Keratinocyte (primary cell): ENCODE measurements around the gene RRBP1.

Source experiments
- EZH2 ChIP-seq: IDR thresholded peaks from one replicate; pipeline ENCODE4 v1.6.1; 2012; ENCODE audit warnings: inconsistent platforms, mild to moderate bottlenecking, low read length, moderate library complexity
- TF ChIP-seq, protein P1 (sequence below), 3 experiments: IDR thresholded peaks in 1 of 3; conservative IDR thresholded peaks in 1 of 3; optimal IDR thresholded peaks in 1 of 3; 2 replicates in 2 of 3; 3 replicates in 1 of 3; pipeline versions ENCODE3 to v1.5.1; 2011; ENCODE audit warnings: low read length in 3 of 3, mild to moderate bottlenecking in 3 of 3, moderate library complexity in 2 of 3, control low read depth in 1 of 3, inconsistent platforms in 1 of 3; ENCODE audit not compliant: insufficient read depth in 2 of 3; ENCODE audit errors: extremely low read depth in 1 of 3

DNA sequence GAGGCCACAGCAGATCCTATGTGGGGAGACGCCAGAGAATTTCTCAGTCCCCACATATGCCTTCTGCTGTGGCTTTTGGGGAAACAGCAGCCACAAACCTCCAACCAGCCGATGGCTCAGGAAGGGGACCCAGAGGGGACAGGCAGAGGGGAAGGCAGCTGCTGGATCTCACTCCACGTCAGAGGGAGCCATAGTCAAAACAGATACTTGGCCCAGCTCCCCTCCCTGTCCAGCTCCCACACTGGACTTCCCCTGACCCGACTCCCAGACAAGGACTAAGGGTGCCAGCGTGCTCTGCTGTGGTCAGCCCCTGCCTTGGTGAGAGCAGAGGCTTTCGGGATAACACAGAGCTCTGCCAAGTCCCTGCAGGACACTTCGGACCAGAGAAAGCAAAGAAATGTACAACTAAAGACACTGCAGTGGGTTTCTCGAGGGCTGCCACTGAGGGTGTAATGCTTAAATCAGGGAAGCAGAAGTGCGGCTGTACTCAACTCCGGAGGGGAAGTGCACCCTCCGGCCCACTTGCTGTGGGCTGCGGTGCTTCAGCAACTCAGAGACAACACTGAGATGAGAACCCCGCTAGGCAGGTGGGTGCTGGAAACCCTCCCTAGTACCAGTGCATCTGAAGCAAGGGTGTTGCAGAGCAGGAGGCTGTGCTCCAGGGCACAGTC lies 47.2 kb downstream of the RRBP1 start:
- TF ChIP-seq, protein P1, sequence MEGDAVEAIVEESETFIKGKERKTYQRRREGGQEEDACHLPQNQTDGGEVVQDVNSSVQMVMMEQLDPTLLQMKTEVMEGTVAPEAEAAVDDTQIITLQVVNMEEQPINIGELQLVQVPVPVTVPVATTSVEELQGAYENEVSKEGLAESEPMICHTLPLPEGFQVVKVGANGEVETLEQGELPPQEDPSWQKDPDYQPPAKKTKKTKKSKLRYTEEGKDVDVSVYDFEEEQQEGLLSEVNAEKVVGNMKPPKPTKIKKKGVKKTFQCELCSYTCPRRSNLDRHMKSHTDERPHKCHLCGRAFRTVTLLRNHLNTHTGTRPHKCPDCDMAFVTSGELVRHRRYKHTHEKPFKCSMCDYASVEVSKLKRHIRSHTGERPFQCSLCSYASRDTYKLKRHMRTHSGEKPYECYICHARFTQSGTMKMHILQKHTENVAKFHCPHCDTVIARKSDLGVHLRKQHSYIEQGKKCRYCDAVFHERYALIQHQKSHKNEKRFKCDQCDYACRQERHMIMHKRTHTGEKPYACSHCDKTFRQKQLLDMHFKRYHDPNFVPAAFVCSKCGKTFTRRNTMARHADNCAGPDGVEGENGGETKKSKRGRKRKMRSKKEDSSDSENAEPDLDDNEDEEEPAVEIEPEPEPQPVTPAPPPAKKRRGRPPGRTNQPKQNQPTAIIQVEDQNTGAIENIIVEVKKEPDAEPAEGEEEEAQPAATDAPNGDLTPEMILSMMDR (optimal IDR thresholded peaks at IDR 0.05 in 1 of 3, IDR thresholded peaks at IDR 0.05 in 1 of 3, conservative IDR thresholded peaks at IDR 0.05 in 1 of 3; ENCODE audit: extremely low read depth in 1 of 3, insufficient read depth in 2 of 3, low read length in 3 of 3) = no peak
- no peak for TF ChIP-seq EZH2
